IgD-negative memory B cell (primary cell): ENCODE measurements around the gene FGFRL1. TPM values are rescaled to one million over a fixed set of nuclear protein-coding genes. Genes with fewer than 3 reads are reported as not detected.
"Not testable (repeated sequence)": the region's sequence is repeated elsewhere in the genome, so short reads cannot be mapped to it uniquely, and the experiment has no call there.

Experiments
- H3K27ac Mint-ChIP-seq, 3 donors: one replicate each; pipeline ENCODE4 v1.8.0; 2020 to 2022; ENCODE audit warnings: mild to moderate bottlenecking in 3 of 3, mixed read lengths in 3 of 3, moderate library complexity in 1 of 3
- H3K27me3 Mint-ChIP-seq: one replicate; pipeline ENCODE4 v1.8.0; 2021; ENCODE audit warnings: mixed read lengths
- H3K36me3 Mint-ChIP-seq: one replicate; pipeline ENCODE4 v1.8.0; 2020; ENCODE audit warnings: mild to moderate bottlenecking, mixed read lengths
- H3K4me1 Mint-ChIP-seq, 3 donors: one replicate each; pipeline ENCODE4 v1.8.0; 2020 to 2022; ENCODE audit warnings: mixed read lengths in 3 of 3, mild to moderate bottlenecking in 1 of 3
- H3K4me3 Mint-ChIP-seq, 4 donors: one replicate each; pipeline ENCODE4 v1.8.0; 2020 to 2022; ENCODE audit warnings: mild to moderate bottlenecking in 4 of 4, mixed read lengths in 4 of 4, moderate library complexity in 3 of 4
- H3K9me3 Mint-ChIP-seq, 3 donors: one replicate each; pipeline ENCODE4 v1.8.0; 2020 to 2021; ENCODE audit warnings: mixed read lengths in 3 of 3, mild to moderate bottlenecking in 1 of 3
- polyA plus RNA-seq: library from polyadenylated mRNA; unstranded; fragments of 300-500 nt; fragmentation: Illumina TruSeq; gene quantifications from one replicate; pipeline ENCODE4 v1.2.3, GENCODE V29; 2021

The FGFRL1 gene
- polyA plus RNA-seq, 1 donor from 2014 or later: 0.93 TPM

DNA sequence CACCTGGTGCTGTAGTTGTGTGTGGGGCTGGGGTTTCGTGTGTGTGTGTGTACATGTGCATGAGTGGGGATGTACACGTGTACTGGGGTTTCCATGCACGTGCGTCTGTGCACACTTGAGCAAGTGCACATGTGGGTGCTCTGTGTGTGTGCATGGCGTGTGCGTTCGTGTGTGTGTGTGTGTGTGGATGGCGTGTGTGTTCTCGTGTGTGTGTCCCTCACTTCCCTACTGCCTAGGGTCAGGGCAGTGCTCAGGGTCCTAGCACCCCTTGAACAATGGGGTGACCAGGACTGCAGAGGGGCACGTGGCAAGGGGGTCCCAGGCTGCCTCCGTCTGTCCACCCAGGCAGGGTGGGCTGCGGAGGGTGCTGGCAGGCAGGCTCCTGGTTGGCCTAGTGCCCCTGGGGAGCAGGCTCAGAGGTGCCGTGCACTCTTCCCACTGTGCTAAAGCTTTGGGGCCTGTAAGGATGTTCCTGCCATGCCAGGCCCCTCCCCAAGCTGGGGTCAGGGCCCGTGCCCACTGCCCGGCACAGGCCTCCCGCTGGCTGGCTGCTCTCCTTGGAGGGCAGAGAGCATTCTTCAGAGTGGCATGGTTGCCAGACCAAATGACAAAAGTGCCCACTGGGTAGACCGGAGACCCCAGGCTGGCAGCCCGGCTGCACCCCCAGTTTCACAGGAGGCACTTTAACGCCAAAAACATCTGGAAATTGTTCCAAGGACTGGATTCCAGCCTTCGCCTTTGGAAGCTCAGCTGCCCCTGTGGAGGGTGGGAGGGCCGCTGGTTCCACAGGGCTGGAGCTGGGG is 29.1 kb downstream of the FGFRL1 start:
- H3K27ac Mint-ChIP-seq: peak overlapping the region in 1 of 3 donors; percentile 73
- H3K4me3 Mint-ChIP-seq: no peak overlapping the region

DNA sequence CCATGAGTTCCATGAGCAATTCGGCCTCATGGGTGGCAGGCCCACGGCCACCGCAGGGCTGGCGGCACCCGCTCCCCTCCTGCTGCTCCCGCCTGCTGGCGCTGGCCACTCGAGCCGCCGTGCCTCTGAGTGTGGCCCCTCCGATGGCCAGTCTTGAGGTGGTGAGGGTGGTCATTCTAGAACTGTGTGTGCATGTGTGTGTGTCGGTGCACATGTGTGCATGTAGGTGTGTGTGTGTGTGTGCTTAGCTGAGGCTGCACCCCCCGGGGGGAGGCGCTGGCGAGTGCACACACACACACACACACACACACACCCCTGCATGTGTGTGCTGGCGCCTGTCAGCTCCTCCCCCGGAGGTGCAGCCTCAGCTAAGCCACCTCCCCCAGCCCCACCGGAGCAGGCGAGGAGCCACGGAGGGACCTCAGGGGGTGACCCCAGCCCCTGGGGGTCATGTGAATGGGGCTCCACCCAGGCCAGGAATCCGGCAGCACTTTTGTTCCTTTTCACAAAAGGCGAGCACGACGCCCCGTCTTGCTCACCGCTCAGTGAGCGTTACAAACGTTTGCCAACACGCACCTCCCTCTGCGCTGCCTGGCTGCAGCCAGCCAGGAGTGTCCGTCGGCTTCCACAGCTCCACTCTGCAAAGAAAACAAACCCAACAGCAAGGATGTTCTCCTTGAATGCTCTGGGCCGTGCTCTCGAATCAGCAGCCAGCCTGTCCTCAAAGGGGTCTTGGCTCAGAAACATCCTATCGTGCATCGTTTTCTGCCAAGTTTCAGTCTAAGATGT is 29.9 kb downstream of the FGFRL1 start:
- Mint-ChIP-seq H3K9me3 (no peaks in the 10 kb centered on the region), H3K36me3 (no peaks in the 10 kb centered on the region), H3K4me3 (no peak overlapping the region), H3K27me3 (peaks cover 3% of the 10 kb centered on the region), H3K27ac (no peak overlapping the region), H3K4me1 (no peaks in the 10 kb centered on the region)

More for the DNA sequence above, 29.1 kb downstream of the FGFRL1 start:
- H3K4me1 Mint-ChIP-seq: no peaks in the 10 kb centered on the region
- H3K36me3 Mint-ChIP-seq: no peaks in the 10 kb centered on the region
- H3K9me3 Mint-ChIP-seq: no peaks in the 10 kb centered on the region
- H3K27me3 Mint-ChIP-seq: peaks cover 1% of the 10 kb centered on the region

DNA sequence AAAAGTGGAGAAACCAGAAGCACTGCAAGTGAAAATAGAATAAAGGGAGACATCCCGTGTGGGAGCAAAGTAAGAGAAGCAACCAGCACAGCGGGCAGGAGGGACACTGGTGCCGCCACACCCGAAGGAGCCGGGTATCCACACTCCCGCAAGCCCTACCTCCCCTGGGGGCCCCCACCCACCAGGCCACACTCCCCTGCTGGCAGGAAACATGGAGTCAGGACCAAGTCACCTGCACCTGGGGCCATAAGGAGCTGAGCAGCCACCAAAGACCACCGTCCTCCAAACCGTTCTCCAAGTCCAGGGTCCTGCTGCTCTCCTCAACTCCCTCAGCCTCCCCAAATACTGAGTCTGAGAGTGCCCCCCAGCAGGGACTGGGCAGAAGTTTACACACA is 30.5 kb downstream of the FGFRL1 start:
- H3K4me3 Mint-ChIP-seq: no peak overlapping the region
- no peaks in the 10 kb centered on the region for H3K4me1 Mint-ChIP-seq
- peaks cover 3% of the 10 kb centered on the region for H3K27me3 Mint-ChIP-seq
- H3K36me3 Mint-ChIP-seq: no peaks in the 10 kb centered on the region
- H3K9me3 Mint-ChIP-seq: peaks cover 0 to 2% (median 0%) of the 10 kb centered on the region in 3 donors
- H3K27ac Mint-ChIP-seq: no peak overlapping the region

DNA sequence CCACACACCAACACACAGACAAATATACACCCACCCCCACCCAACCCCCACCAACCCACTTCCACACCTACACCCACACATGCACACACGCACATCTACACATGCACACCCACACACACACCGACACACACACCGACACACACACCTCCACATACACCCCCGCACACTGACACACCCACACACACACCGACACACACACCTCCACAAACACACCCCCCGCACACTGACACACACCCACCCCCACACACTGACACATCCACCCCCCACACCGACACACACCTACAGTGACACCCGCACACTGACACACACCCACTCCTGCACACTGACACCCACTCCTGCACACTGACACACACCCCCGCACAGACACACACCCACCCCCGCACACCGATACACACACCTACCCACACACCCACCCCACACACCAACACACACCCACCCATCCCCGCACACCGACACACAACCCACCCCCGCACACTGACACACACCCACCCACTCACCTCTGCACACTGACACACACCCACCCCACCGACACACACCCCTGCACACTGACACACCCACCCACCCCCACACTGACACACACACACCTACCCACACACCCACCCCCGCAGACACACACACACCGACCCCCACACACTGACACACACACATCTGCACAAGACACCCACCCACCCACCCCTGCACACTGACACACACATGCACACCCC is 31.1 kb downstream of the FGFRL1 start:
- H3K27me3 Mint-ChIP-seq: peaks cover 6% of the 10 kb centered on the region
- no peak overlapping the region for H3K27ac Mint-ChIP-seq
- no peaks in the 10 kb centered on the region for H3K36me3 Mint-ChIP-seq
- H3K4me1 Mint-ChIP-seq: no peaks in the 10 kb centered on the region
- peaks cover 0 to 2% (median 0%) of the 10 kb centered on the region in 3 donors for H3K9me3 Mint-ChIP-seq
- no peak overlapping the region for H3K4me3 Mint-ChIP-seq

DNA sequence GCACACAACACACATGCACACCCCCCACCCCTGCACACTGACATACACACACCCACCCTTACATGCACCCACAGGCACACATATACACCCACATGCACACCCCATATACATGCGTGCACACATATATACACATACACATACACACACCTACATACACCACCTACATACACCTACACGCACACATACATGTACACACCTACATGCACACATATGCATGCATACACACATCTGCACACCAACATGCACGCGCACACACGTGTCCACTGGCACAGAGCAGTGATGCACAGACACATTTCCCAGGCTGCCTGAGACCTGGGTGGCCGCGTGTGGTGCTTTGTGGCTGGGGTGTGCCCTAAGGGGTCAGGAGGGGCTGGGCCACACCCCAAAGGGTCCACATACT is 31.7 kb downstream of the FGFRL1 start:
- Mint-ChIP-seq H3K27me3 (peaks cover 9% of the 10 kb centered on the region), H3K27ac (no peak overlapping the region), H3K4me3 (no peak overlapping the region)

DNA sequence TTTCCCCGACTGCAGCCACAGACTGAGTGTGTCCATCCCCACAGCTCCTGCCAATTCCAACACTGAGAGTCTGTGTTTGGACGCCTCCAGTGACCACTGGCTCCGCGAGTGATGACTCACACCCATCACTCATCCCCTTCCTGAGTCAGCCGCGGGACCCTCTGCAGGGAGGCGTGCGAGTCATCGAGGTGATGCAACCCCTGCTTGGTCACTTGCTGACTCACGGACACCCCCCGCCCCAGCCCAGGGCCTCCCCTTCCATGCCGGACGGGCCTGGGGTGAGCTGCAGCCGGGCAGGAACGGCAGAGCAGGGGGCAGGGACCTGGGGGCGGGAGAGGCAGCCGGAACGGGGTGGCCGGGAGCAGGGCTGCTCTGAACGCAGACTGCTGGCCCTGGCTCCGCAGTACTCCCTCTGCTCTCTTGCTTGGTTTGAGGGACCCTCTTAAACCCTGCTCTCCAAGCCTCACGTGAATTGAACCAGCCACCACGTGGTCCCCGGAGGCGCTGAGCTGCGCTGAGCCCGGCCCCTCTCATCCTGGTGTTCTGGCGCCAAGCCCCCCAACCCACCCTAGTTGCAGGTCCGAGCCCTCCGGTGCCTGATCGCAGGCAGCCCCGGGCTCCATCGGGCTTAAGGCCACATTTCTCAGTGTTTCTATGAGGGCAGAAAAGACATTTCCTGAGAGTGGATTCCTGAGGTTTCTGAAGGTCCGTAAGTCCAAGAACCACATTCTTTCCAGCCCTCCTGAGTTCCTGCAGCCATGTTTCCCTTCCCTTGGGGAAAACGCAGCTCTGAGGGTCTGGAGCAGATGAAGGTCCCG is 32.4 kb downstream of the FGFRL1 start:
- H3K27ac Mint-ChIP-seq: no peak overlapping the region
- H3K4me1 Mint-ChIP-seq: peaks cover 0 to 3% (median 0%) of the 10 kb centered on the region in 3 donors
- H3K9me3 Mint-ChIP-seq: peaks cover 0 to 2% (median 0%) of the 10 kb centered on the region in 3 donors
- peaks cover 14% of the 10 kb centered on the region for H3K27me3 Mint-ChIP-seq
- H3K4me3 Mint-ChIP-seq: no peak overlapping the region
- no peaks in the 10 kb centered on the region for H3K36me3 Mint-ChIP-seq

More for the DNA sequence above, 31.7 kb downstream of the FGFRL1 start:
- Mint-ChIP-seq H3K4me1 (no peaks in the 10 kb centered on the region), H3K36me3 (no peaks in the 10 kb centered on the region), H3K9me3 (peaks cover 0 to 2% (median 0%) of the 10 kb centered on the region in 3 donors)

DNA sequence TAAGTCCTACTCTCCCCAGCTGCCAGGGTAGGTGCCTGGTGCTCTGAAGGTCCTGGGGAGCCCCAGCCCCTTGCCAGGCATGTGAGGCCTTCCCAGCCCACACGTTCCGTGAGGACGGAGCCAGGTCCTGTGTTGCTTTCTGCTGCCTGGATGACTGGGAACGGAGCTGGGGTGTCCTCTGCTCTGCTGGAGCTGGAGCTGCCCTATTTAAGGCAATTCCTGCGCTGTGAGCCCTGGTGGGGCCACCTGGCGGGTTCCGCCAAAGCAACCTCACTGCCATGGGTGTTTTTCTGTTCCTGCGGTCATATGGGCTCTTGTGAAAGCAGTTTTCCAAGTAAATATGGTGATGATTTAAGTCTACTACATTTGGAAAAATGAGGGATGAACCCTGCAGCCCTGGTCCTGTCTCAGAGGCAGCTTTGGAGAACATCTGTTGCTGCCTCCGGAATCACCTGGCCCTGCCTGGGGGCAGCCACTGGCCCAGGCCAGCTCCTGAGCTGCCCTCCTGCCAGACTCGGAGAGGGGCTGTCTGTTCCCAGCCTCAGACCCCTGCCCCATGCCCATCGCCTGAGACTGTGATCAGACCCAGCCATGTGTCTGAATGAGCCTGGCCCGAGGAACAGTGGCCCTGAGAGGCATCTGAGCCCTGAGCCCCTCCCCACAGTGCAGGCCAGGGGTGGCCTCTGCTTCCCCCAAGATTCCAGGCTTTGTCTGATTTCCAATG is 33.2 kb downstream of the FGFRL1 start:
- H3K27ac Mint-ChIP-seq: no peak overlapping the region
- no peak overlapping the region for H3K4me3 Mint-ChIP-seq
- H3K36me3 Mint-ChIP-seq: no peaks in the 10 kb centered on the region
- H3K4me1 Mint-ChIP-seq: peaks cover 0 to 3% (median 0%) of the 10 kb centered on the region in 3 donors
- peaks cover 0 to 2% (median 0%) of the 10 kb centered on the region in 3 donors for H3K9me3 Mint-ChIP-seq
- H3K27me3 Mint-ChIP-seq: peaks cover 20% of the 10 kb centered on the region

DNA sequence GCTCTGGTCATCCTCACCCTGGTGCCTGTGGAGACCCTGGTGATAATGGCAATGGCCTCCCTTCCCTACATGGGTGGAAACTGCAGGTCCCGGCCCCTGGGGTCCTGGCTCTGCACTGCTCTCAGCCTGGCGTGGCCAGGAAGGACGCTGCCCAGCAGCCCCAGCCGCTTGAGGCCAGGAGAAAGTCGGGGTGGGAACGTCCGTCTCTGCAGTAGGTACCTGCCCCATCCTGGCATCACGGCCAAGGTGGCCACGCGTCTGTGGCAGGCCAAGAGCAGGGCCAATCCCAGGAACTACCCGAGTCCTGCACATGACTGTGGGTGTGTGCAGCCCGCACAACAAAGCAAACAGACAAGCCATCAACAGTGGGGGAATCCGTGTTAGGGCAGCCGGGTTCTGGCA is 33.8 kb downstream of the FGFRL1 start:
- Mint-ChIP-seq H3K27me3 (peaks cover 20% of the 10 kb centered on the region), H3K4me3 (no peak overlapping the region), H3K9me3 (peaks cover 0 to 2% (median 0%) of the 10 kb centered on the region in 3 donors), H3K4me1 (peaks cover 0 to 3% (median 0%) of the 10 kb centered on the region in 3 donors), H3K27ac (no peak overlapping the region), H3K36me3 (no peaks in the 10 kb centered on the region)

DNA sequence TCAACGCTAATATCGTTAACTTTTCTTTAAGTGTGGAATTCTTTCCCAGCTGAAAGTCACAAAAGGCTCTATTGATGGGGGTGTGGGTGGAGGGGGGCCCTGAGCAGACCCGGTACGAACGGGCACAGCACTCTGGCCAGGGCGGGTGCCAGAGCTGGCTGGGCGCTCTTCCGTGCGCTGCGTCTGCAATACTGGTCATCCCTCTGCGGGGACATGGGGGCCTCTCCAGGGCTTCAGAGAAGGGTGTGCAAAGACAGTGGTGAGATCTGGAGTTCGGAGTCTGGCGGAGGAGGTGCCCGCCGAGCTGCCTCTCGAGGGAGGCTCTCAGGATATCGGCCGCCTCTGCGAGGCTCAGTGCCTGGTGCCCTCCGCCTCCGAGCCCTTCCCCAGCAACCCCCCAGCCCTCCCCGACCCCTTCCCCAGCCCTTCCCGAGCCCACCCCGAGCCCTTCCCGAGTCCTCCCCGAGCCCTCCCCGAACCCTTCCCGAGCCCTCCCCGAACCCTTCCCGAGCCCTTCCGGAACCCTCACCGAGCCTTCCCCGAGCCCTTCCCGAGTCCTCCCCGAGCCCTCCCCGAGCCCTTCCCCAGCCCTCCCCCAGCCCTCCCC is 34.3 kb downstream of the FGFRL1 start:
- H3K4me3 Mint-ChIP-seq: no peak overlapping the region
- peaks cover 0 to 3% (median 0%) of the 10 kb centered on the region in 3 donors for H3K4me1 Mint-ChIP-seq
- no peaks in the 10 kb centered on the region for H3K36me3 Mint-ChIP-seq
- peaks cover 20% of the 10 kb centered on the region for H3K27me3 Mint-ChIP-seq
- peaks cover 0 to 2% (median 0%) of the 10 kb centered on the region in 3 donors for H3K9me3 Mint-ChIP-seq
- H3K27ac Mint-ChIP-seq: no peak overlapping the region

DNA sequence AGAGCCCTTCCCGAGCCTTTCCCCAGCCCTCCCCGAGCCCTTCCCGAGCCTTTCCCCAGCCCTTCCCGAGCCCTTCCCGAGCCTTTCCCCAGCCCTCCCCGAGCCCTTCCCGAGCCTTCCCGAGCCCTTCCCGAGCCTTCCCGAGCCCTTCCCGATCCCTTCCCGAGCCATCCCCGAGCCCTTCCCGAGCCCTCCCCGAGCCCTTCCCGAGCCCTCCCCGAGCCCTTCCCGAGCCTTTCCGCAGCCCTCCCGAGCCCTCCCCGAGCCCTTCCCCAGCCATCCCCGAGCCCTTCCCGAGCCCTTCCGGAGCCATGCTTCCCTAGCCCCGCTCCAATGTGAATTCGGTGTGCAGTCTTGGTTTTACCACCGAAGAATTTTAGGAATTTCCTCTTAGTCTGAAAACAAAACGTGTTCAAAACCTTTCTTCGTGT is 35.2 kb downstream of the FGFRL1 start:
- not testable (repeated sequence) for H3K27ac Mint-ChIP-seq, H3K9me3 Mint-ChIP-seq, H3K36me3 Mint-ChIP-seq, H3K4me1 Mint-ChIP-seq
- peak overlapping the region in 1 of 4 donors; percentile 38 for H3K4me3 Mint-ChIP-seq
- H3K27me3 Mint-ChIP-seq: peaks cover 20% of the 10 kb centered on the region

DNA sequence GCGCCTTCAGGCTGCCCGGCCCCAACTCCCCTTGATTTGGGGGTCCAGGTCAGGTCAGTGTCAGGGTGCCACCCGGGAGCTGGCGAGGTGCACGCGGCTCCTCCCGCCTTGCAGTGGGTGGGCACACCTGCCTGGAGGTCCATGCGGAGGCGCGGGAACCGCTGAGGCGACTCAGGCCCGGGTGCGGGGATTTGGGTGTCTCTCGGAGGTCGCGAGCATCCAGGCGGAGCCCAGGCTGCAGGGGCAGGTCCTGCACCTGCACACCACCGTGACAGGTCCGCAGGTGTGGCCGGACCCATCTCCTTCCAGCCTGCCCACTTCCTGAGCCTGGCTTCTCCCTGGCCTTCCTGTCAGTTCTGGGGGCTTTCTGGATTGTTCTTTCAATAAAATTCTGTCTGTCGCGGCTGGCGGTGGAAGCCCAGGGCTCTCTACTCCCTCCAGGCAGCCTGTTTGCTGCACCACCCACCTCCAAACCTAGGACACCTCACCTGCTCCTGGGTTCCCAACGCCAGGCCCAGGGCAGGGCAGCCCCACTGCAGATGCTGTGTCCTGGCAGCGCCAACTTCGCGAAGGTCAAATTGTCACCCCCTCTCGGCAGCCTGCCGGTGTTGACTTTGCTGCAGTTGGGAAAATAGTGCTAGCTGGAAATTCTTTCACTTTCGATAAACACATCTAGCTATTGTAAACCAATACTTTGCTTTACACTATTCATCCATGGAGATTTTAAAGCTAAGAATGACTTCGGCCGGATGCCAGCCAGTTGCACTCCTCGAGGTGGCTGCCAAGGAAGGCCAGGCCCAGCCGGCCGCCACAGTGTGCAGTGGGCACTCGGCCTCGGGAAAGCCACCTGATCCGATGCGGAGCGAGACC is 35.9 kb downstream of the FGFRL1 start:
- H3K27me3 Mint-ChIP-seq: peaks cover 22% of the 10 kb centered on the region
- H3K9me3 Mint-ChIP-seq: peaks cover 0 to 3% (median 2%) of the 10 kb centered on the region in 3 donors
- H3K4me1 Mint-ChIP-seq: peaks cover 0 to 3% (median 0%) of the 10 kb centered on the region in 3 donors
- no peaks in the 10 kb centered on the region for H3K36me3 Mint-ChIP-seq
- peak overlapping the region in 1 of 3 donors; percentile 14 for H3K27ac Mint-ChIP-seq
- H3K4me3 Mint-ChIP-seq: peak overlapping the region in 1 of 4 donors; percentile 17

DNA sequence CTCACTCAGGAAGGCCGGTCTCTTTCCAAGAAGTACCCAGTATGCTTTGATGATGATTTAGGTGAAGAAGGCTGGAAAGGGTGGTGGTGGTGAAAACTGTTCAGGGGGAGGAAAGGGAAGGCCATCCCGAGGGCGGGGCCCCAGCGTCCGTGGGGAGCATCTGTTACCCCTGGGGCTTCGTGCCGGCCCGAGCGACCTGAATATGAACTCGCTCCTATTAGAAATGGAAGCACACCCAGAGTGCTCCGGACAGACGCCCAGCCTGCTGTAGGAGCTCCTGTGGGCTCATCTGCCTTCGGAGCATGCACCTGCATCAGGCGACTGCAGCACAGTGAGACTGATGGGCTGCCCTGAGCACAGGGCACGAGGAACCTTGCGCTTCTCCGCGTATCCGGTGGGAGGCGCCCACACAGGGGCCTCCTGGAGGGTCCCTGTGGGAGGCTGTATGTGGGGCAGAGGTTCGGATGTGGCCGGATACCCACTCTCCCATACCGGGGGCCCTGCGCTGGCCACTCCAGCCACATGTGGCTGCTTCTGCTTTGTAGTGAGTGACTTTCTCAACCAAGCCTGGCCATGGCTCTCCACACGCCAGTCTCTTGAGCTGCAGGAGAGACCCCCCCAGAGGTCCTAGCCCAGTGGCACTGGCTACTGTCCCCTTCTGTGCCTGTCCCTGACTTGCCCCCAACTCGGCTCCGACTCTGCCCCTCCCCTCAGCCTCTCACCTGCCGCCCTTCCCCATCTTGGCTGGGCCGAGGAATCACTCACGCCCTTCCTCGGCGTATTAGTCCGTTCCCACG is 36.7 kb downstream of the FGFRL1 start:
- H3K36me3 Mint-ChIP-seq: no peaks in the 10 kb centered on the region

More for the DNA sequence above, 36.7 kb downstream of the FGFRL1 start:
- Mint-ChIP-seq H3K4me1 (peaks cover 2 to 3% (median 3%) of the 10 kb centered on the region in 3 donors), H3K9me3 (peaks cover 0 to 3% (median 3%) of the 10 kb centered on the region in 3 donors), H3K27ac (peak overlapping the region in 1 of 3 donors; percentile 61), H3K27me3 (peaks cover 25% of the 10 kb centered on the region), H3K4me3 (no peak overlapping the region)
